Mucosa of descending colon (tissue), 3 donors: ENCODE results near the gene HIKESHI. TPM values are rescaled to one million over a fixed set of nuclear protein-coding genes. Genes with fewer than 3 reads are reported as not detected.

Experiments used
- ATAC-seq: fragments of 200-7000 bp; cut with Tn5 transposase; one replicate; pipeline ENCODE4 v1.9.1; 2020; ENCODE audit warnings: mild to moderate bottlenecking, moderate library complexity
- DNase-seq, 3 donors: peaks; one replicate each; pipeline ENCODE4 v3.0.0-alpha.2; 2020
- H3K36me3 ChIP-seq: fragments of 200-600 bp; one replicate; pipeline ENCODE4 v1.8.0; 2021; ENCODE audit warnings: low read depth, mild to moderate bottlenecking
- H3K4me1 ChIP-seq: fragments of 200-600 bp; one replicate; pipeline ENCODE4 v1.8.0; 2021; ENCODE audit warnings: low read depth, mild to moderate bottlenecking
- H3K4me3 ChIP-seq: fragments of 200-600 bp; one replicate; pipeline ENCODE4 v1.8.0; 2021; ENCODE audit warnings: mild to moderate bottlenecking
- H3K9me3 ChIP-seq: fragments of 200-600 bp; one replicate; pipeline ENCODE4 v1.8.0; 2021; ENCODE audit warnings: mild to moderate bottlenecking
- CTCF ChIP-seq: fragments of 200-600 bp; IDR thresholded peaks from one replicate; pipeline ENCODE4 v1.8.0; 2022; ENCODE audit warnings: antibody characterized with exemption, mild to moderate bottlenecking
- intact Hi-C, 2 donors: fragments of 100-400 bp; cut with DNase I in 1 of 2; cut with micrococcal nuclease in 1 of 2; formaldehyde crosslinking; loops; one replicate each; pipeline versions ENCODE4 v1.11.0 to v1.11.1; 2022; cut with DNase I, micrococcal nuclease
- total RNA-seq, 3 donors: library from RNA; stranded (reverse); fragmentation: NEBNext Ultra II Directional in 2 of 3; extraction: Animal tissue kit (Norgen Biotek cat#: 25700) in 2 of 3; gene quantifications; one replicate each; pipeline versions ENCODE4 v1.2.1 to v1.2.4, GENCODE V29; 2021 to 2023
- donor health status: DM: no; HTN: no; CAD: no; lungs with moderate emphysema.
- donor health status: DM: no; HTN: no; CAD: no.
- donor health status: DM: no; HTN: yes; CAD: no.

Gene HIKESHI
- total RNA-seq, 3 donors from 2014 or later: 11.6 to 32.0 (median 18.8) TPM

- Histone ChIP-seq H3K4me3 (no peak overlapping the region), H3K36me3 (no peaks in the 10 kb centered on the region), H3K9me3 (peaks cover 7% of the 10 kb centered on the region), H3K4me1 (no peaks in the 10 kb centered on the region)
- TF ChIP-seq CTCF: no peak
- ATAC-seq (no peak), DNase-seq (no peak)
- intact Hi-C loops: no loop called here
Measured at GRCh38 chr11:86360775-86361395, 58.8 kb downstream of the HIKESHI start.

GRCh38 chr11:86363424-86363823 lies 61.4 kb downstream of the HIKESHI start:
- DNase-seq (no peak), ATAC-seq (no peak)
- Histone ChIP-seq H3K4me3 (no peak overlapping the region), H3K4me1 (no peaks in the 10 kb centered on the region), H3K9me3 (peaks cover 7% of the 10 kb centered on the region), H3K36me3 (no peaks in the 10 kb centered on the region)
- TF ChIP-seq CTCF: no peak
- intact Hi-C loops: no loop called here

- Histone ChIP-seq H3K4me1 (no peaks in the 10 kb centered on the region), H3K4me3 (no peak overlapping the region), H3K9me3 (peaks cover 7% of the 10 kb centered on the region), H3K36me3 (no peaks in the 10 kb centered on the region)
- intact Hi-C loops: no loop called here
- no peak for ATAC-seq
- TF ChIP-seq CTCF: no peak
- DNase-seq: no peak
Measured at GRCh38 chr11:86365546-86365945, 63.5 kb downstream of the HIKESHI start.

- Histone ChIP-seq H3K4me3 (no peak overlapping the region), H3K4me1 (no peaks in the 10 kb centered on the region), H3K9me3 (no peaks in the 10 kb centered on the region), H3K36me3 (no peaks in the 10 kb centered on the region)
- intact Hi-C loops: no loop called here
- ATAC-seq (no peak), DNase-seq (no peak)
- no peak for TF ChIP-seq CTCF
Measured at GRCh38 chr11:86369668-86370067, 67.6 kb downstream of the HIKESHI start.

- intact Hi-C loops: no loop called here
- DNase-seq (no peak), ATAC-seq (no peak)
- Histone ChIP-seq H3K36me3 (no peaks in the 10 kb centered on the region), H3K9me3 (no peaks in the 10 kb centered on the region), H3K4me3 (no peak overlapping the region), H3K4me1 (no peaks in the 10 kb centered on the region)
- no peak for TF ChIP-seq CTCF
Measured at GRCh38 chr11:86370171-86370570, 68.1 kb downstream of the HIKESHI start.
